NCI-H128 (cell line): Measurements from ENCODE around the gene COPG1.
"Not testable (repeated sequence)": the region's sequence is repeated elsewhere in the genome, so short reads cannot be mapped to it uniquely, and the experiment has no call there.

Source experiments
- DNase-seq: peaks from one replicate; lab custom pipeline; 2025; ENCODE audit not compliant: unreplicated experiment; lab: John Stamatoyannopoulos, UW

Gene COPG1

GRCh38 chr3:129249284-129250065, at the start of gene COPG1:
COPG1 (plus strand) TSS chr3:129249606; CDS start chr3:129249710, 104 bp downstream.
- peak; percentile 90 for DNase-seq

GRCh38 chr3:129204473-129204872, 44.9 kb upstream of the COPG1 start:
- DNase-seq, result no peak

- no peak for DNase-seq
Measured at GRCh38 chr3:129205109-129205832, 44.1 kb upstream of the COPG1 start.

GRCh38 chr3:129207479-129207878, 41.9 kb upstream of the COPG1 start:
- DNase-seq, result no peak

GRCh38 chr3:129211345-129211744, 38.1 kb upstream of the COPG1 start:
- no peak for DNase-seq

- DNase-seq, result peak; percentile 14
Measured at GRCh38 chr3:129211772-129212171, 37.6 kb upstream of the COPG1 start.

GRCh38 chr3:129213238-129213637, 36.2 kb upstream of the COPG1 start:
- no peak for DNase-seq

- no peak for DNase-seq
Measured at GRCh38 chr3:129218742-129219141, 30.7 kb upstream of the COPG1 start.

- not testable (repeated sequence) for DNase-seq
Measured at GRCh38 chr3:129224387-129224786, 25.0 kb upstream of the COPG1 start.

GRCh38 chr3:129224984-129225393, 24.4 kb upstream of the COPG1 start:
- DNase-seq, result no peak

- no peak for DNase-seq
Measured at GRCh38 chr3:129226374-129226773, 23.0 kb upstream of the COPG1 start.

- no peak for DNase-seq
Measured at GRCh38 chr3:129228891-129229585, 20.4 kb upstream of the COPG1 start.

- no peak for DNase-seq
Measured at GRCh38 chr3:129230311-129231019, 18.9 kb upstream of the COPG1 start.

GRCh38 chr3:129231331-129232119, 17.9 kb upstream of the COPG1 start:
- DNase-seq, result no peak

- DNase-seq, result no peak
Measured at GRCh38 chr3:129233538-129233937, 15.9 kb upstream of the COPG1 start.

GRCh38 chr3:129234441-129234840, 15.0 kb upstream of the COPG1 start:
- DNase-seq, result no peak

GRCh38 chr3:129235344-129235917, 14.0 kb upstream of the COPG1 start:
- DNase-seq, result no peak

- no peak for DNase-seq
Measured at GRCh38 chr3:129238945-129239705, 10.3 kb upstream of the COPG1 start.

GRCh38 chr3:129239991-129240390, 9.4 kb upstream of the COPG1 start:
- DNase-seq, result no peak
